Measurements from ENCODE around the gene VENTX.
A peak's percentile ranks its signal among the peaks of the same experiment; 100 is the strongest.

VENTX gene

DNA sequence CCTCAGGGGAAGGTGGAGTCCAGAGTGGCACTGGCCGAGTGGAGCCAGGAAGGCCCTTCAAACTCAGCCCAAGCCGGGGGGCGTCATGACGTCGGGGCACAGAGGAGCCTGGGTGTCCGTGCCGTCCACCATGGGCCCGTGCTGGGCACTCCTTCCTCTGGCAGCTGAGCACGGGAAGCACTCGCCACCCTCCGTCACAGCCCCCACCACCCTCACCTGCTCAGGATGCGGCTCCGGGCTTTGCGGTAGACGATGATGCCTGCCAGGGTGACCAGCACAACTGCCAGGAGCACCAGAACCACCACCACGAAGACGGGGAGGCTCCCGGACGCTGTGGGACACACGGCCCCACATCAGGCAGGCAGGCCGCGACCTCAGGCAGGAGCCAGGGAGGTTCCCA, 30.9 kb downstream of the VENTX start:
- Mint-ChIP-seq H3K27me3 (no peaks in the 10 kb centered on the region), H3K4me1 (peaks cover 15% of the 10 kb centered on the region), H3K27ac (no peak overlapping the region), H3K36me3 (peaks cover 9% of the 10 kb centered on the region), H3K9me3 (no peaks in the 10 kb centered on the region), H3K4me3 (no peak overlapping the region)
- DNase-seq (ENCODE audit: low spot score in 2 of 2) (no peak), ATAC-seq (ENCODE audit: low read depth) (no peak)

DNA sequence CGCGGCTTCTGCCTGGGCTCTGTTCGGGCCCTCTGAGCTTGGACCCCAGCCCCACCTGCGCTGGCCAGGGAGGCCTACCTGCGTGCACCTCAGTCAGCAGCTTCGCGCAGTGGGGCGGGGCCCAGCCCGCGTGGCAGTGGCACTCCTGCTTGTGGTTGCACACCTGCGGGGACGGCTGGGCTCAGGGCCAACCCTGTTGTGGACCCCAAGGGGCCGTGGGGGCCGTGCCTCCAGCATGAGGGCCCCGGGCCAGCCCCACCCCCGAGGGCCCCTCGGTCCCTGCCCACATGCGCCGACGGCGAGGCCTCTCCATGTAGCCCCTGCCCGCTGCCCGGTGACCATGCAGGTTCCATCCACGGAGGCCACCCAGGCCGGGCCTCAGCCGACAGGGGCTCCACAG, 31.7 kb downstream of the VENTX start:
- H3K4me1 Mint-ChIP-seq = peaks cover 9% of the 10 kb centered on the region
- no peaks in the 10 kb centered on the region for H3K9me3 Mint-ChIP-seq
- no peaks in the 10 kb centered on the region for H3K27me3 Mint-ChIP-seq
- DNase-seq (ENCODE audit: low spot score in 2 of 2) (no peak), ATAC-seq (ENCODE audit: low read depth) (no peak)
- no peak overlapping the region for H3K4me3 Mint-ChIP-seq
- no peak overlapping the region for H3K27ac Mint-ChIP-seq
- H3K36me3 Mint-ChIP-seq = peaks cover 8% of the 10 kb centered on the region

DNA sequence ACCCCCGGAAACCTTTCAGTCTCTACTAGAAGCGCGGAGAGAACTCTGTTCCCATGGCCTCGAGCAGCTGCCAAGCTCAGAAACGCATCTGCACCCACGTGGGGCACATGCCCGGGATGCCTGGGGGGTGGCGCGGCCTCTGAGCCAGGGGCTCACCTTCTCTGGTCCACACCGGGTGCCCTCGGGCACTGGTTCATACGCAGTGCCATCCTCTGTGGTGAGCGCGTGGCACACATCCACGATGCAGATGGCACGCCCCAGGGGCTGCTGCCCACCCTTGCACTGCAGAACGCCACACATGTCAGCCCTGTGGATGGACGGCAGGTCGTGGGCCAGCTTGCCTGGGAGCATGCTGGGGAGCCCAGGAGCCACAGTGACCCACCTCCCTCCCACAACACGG, 32.5 kb downstream of the VENTX start:
- H3K36me3 Mint-ChIP-seq = peaks cover 6% of the 10 kb centered on the region
- H3K27me3 Mint-ChIP-seq = no peaks in the 10 kb centered on the region
- H3K27ac Mint-ChIP-seq = no peak overlapping the region

DNA sequence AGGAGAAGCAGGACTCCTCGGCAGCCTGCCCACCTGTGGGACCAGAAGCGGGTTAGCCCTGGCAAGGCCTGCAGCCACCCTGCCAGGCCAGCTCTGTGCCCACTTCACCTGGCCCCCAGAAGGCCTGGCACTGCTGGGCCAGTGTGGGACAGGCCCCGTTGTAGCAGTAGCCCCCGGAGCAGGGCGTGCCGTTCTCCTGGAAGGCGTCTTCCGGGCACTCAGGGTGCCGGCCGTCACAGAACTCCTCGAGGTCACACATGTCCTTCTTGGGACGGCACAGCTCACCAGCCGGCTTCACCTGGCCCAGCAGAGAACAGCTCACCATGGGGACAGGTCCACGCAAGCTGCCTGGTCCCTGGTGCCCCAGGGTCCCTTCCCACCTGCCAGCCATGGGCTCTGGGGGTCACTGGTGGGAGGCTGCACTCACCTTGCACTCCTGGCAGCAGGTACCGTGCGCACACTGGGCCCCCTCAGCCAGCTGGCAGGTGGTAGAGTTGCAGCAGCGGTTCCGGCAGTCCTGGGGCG, 33.2 kb downstream of the VENTX start:
- H3K4me1 Mint-ChIP-seq = no peaks in the 10 kb centered on the region
- no peak overlapping the region for H3K27ac Mint-ChIP-seq
- no peak overlapping the region for H3K4me3 Mint-ChIP-seq
- DNase-seq (ENCODE audit: low spot score in 2 of 2) (no peak), ATAC-seq (ENCODE audit: low read depth) (no peak)
- H3K36me3 Mint-ChIP-seq = peaks cover 6% of the 10 kb centered on the region
- H3K9me3 Mint-ChIP-seq = no peaks in the 10 kb centered on the region
- H3K27me3 Mint-ChIP-seq = no peaks in the 10 kb centered on the region

More for the DNA sequence above, 32.5 kb downstream of the VENTX start:
- DNase-seq (ENCODE audit: low spot score in 2 of 2) (no peak), ATAC-seq (ENCODE audit: low read depth) (no peak)
- no peaks in the 10 kb centered on the region for H3K9me3 Mint-ChIP-seq
- H3K4me3 Mint-ChIP-seq = no peak overlapping the region
- peaks cover 2% of the 10 kb centered on the region for H3K4me1 Mint-ChIP-seq

DNA sequence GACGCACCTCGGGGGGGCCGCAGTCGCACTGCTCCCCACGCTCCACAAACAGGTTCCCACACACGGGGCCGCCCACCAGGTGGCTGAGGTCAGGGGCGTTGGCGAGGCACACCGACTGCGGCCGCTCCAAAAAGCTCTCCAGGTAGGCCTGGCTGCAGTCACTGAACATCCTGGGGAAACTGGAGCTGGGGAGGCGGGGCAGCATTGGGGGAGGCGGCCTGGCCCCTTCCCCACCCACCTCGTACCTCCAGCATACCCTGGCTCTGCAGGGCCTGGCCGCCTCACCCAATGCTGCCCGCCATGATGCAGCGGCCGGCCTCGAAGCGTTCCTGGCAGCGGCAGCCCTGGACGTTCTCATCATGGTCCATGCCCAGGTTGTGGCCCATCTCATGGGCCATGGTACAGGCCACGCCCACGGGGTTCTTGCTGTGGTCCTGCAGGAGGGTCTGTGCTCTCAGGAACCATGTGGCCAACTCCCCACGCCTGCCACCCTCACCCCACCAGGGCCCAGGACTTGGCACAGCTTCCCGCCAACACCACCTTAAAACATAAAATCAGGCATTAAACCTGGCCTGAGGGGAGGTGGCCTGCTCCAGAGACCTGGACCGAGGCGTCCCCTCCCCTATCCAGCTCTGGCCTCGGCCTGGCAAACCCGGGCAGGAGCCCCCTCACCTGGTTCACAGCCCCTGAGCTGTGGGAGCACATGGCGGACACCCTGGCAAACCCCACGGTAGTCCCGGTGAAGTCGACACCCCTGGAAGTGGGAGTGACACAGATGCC, 34.1 kb downstream of the VENTX start:
- no peak for DNase-seq (ENCODE audit: low spot score in 2 of 2)
- Mint-ChIP-seq H3K9me3 (no peaks in the 10 kb centered on the region), H3K4me3 (no peak overlapping the region), H3K4me1 (no peaks in the 10 kb centered on the region), H3K27me3 (no peaks in the 10 kb centered on the region), H3K36me3 (peaks cover 6% of the 10 kb centered on the region), H3K27ac (peak overlapping the region; percentile 31)
- ATAC-seq (ENCODE audit: low read depth) = no peak

DNA sequence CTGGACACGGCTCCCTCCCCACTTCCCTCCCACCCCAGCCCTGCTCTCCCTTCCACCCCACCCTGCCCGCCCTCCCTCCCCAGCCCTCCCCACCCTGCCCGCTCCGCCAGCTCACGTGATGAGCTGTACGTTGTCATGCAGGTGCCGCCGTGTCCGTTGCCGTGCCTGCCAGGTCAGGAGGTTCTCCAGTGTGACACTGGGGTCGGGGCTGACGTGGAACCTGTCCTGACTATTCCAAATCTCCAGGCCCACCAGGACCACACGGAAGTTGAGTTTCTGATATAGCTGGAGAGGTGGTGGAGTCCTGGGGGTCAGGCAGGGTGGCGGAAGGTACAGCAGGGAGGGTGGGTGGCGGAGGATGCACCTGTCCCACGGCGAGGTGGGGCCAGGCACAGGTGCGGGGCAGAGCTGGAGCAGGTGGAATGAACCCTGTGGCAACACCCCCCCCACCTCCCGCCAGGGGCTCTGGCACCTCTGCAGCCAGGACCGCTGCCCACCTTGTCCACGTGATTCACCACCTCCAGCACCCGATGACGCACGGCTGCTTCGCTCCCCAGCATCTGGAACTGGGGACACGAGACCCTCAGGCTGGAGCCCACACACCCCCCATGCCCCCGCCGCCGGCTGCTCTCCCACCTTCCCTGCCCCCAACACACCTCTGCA, 34.8 kb downstream of the VENTX start:
- H3K36me3 Mint-ChIP-seq = peaks cover 6% of the 10 kb centered on the region
- no peaks in the 10 kb centered on the region for H3K27me3 Mint-ChIP-seq
- DNase-seq (ENCODE audit: low spot score in 2 of 2) = no peak
- no peaks in the 10 kb centered on the region for H3K9me3 Mint-ChIP-seq
- no peak overlapping the region for H3K4me3 Mint-ChIP-seq
- H3K27ac Mint-ChIP-seq = peak overlapping the region; percentile 31
- no peak for ATAC-seq (ENCODE audit: low read depth)
- H3K4me1 Mint-ChIP-seq = peaks cover under 1% of the 10 kb centered on the region

DNA sequence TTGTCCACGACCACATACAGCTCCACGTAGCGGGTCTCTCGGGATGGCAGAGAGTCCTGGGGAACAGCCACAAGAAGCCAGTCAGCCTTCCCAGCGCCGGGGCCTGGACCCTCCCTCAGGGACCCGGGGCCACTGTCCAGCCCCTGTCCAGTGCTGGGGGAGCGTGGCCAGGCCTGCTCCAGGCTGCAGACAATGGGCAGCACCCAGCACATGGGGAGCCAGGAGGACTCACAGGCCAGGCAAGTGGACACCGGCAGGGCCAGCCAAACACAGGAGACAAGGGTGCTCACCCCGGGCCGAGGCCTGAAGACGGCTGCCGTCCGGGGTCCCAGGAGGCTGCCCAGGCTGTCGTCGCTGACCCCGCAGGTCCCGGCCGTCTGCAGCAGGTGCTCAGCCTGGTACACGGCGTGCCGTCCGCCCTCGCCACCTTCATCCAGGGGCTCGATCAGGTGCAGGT, 35.3 kb downstream of the VENTX start:
- Mint-ChIP-seq H3K27me3 (no peaks in the 10 kb centered on the region), H3K4me3 (no peak overlapping the region), H3K36me3 (peaks cover 6% of the 10 kb centered on the region), H3K9me3 (no peaks in the 10 kb centered on the region), H3K4me1 (peaks cover 5% of the 10 kb centered on the region), H3K27ac (peak overlapping the region; percentile 97)
- DNase-seq (ENCODE audit: low spot score in 2 of 2) (no peak), ATAC-seq (ENCODE audit: low read depth) (no peak)

DNA sequence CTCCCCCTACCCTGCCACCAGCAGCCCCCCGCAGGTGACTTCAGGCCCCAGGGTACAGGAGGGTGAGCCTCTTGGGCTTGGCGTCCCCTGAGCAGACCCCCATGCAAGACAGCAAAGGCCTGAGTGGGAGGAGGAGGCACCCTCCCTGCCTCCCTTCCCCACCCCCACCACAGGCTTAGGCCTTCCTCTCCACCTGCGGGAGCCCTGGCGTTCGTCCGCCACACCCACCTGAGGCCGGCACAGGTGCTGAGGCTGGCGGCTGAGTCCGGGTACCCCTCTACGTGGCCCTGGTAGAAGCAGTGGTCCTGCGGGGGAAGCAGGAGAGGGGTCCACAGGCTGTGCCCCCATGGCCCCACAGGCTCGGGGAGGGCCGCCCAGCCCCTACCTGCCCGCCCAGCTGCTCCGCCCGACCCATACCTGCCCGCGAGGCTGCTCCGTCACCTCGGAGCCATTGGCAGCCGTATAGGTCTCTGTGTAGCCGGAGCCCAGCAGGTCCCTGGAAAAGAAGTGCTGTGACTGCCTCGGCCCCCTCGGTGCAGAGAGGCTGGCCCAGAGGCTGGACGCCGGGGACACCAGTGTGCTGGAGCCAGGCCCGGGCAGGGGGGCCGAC, 36.0 kb downstream of the VENTX start:
- Mint-ChIP-seq H3K4me1 (peaks cover 12% of the 10 kb centered on the region), H3K4me3 (no peak overlapping the region), H3K36me3 (peaks cover 6% of the 10 kb centered on the region), H3K27me3 (no peaks in the 10 kb centered on the region), H3K9me3 (no peaks in the 10 kb centered on the region), H3K27ac (peak overlapping the region; percentile 97)
- no peak for DNase-seq (ENCODE audit: low spot score in 2 of 2)
- no peak for ATAC-seq (ENCODE audit: low read depth)

DNA sequence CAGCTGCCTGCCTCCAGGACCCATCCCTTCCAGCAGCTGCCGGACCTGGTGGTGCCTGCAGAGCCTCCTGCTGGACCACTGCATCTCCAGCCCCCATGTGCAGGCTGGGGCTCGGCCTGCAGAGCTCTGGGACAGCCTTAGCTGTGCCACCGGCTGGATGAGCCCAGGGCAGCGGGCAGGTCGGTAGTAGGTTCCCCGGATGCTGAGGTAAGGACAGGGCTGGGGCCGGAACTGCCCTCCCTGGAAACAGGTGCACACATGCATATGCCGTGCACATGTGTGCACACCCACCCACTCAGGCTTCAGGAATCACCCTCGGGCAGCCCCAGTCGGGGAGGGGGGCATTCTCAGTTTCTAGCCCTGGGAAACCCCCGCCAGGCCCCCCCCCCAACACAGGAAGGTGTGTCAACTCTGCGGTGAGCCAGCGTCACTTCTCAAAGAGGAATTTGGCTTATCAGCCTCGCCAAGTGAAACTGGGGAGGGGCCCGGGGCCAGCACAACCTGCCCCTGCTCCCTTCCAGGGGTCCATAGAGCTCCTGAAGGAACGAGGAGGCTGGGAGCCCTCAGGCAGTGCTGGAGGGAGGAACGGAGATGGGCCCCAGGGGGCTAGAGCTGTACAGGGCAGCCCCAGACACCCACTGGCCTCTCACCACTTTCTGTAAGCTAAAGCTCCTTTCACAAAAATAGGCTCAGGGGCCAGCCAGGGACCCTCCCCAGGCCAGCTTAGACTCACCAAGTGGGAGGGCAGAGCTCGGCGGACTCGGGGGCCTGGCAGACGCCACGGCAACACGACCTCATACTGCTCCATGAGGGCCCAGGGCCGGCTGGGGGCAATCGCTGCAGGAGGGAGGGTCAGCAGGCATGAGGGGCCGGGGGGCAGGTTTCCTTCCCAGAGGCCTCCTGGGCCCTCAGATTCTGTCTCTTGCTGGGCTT, 37.4 kb downstream of the VENTX start:
- peak overlapping the region; percentile 97 for H3K27ac Mint-ChIP-seq
- H3K4me1 Mint-ChIP-seq = peaks cover 21% of the 10 kb centered on the region
- peak overlapping the region; percentile 90 for H3K4me3 Mint-ChIP-seq
- H3K27me3 Mint-ChIP-seq = no peaks in the 10 kb centered on the region
- H3K9me3 Mint-ChIP-seq = no peaks in the 10 kb centered on the region
- DNase-seq (ENCODE audit: low spot score in 2 of 2) (peak; percentile 73 to 75), ATAC-seq (ENCODE audit: low read depth) (peak; percentile 68)
- peaks cover 6% of the 10 kb centered on the region for H3K36me3 Mint-ChIP-seq

DNA sequence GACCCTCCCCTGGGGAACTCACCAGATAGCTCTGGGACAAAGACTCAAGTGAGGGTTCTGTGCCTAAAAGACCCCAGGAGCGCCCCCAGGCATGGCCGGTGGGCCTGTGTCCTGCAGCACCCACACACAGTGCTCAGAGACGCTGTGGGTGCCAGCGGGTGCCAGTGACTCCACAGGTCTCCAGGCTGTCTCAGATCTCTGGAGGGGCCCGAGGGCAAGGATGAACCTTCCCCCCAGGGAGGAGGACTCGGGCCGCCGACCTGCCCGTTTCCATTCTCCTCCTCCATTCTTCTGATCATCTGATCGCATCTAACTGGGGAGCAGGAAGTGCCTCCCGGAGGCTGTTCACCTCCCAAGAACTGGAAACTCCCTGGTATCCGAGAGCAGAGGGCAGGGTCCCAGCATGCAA, 38.0 kb downstream of the VENTX start:
- DNase-seq (ENCODE audit: low spot score in 2 of 2) (peak in 1 of 2 donors; percentile 63), ATAC-seq (ENCODE audit: low read depth) (peak; percentile 40)
- Mint-ChIP-seq H3K27me3 (no peaks in the 10 kb centered on the region), H3K9me3 (no peaks in the 10 kb centered on the region), H3K27ac (peak overlapping the region; percentile 97), H3K36me3 (peaks cover 10% of the 10 kb centered on the region), H3K4me1 (peaks cover 23% of the 10 kb centered on the region), H3K4me3 (peak overlapping the region; percentile 90)

DNA sequence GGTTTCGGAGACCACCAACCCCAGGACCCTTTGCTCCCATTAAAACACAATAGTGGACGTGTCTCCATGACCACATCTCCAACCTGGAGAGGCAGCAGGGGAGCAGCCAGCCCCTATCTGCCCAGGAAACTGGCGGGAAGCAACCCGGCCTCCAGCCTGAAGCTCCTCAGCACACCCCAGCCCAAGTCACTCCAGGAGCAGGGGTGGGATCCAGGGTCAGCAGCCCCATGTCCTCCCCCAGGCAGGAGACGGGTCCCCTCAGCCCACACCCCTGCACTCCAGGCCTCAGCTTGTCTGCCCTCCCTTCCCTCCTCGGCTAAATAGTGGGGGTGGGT, 38.4 kb downstream of the VENTX start:
- no peak for DNase-seq (ENCODE audit: low spot score in 2 of 2)

DNA sequence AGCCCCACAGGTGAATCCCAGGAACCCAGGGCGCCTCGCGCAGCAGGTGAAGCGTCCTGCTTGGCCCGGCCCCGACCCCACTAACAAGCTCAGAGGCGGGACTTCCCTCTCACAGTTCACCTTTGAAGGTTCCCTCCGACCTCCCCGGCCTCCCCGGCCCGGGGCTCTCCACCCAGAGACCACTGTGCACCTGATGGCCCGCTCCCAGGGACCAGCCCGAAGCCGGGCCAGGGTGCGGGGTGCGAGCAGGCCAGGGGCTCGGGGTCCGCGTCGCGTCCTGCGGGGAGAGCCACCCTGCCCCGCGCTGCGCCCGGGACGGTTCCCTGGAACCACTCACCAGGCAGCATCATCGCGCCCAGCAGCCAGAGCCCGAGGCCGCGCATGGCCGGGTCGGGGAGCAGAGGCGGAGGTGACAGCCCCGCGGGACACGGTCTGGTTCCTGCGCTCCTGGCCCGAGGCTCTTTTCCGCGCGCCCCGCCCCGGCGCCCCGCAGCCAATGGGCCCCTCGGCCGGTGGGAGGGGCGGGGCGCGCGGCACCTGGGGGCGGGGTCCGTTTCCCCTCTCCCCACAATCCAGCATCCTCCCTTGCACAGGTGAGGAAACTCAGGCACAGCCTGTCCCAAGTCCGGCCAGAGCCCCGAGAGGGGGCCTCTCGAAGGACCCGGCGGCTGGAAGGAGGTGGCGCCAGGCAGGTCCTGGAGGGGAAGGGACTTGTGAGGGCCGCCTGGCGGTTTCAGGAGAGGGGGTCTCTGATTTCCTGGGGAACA, 39.0 kb downstream of the VENTX start, which contains the start of gene ADAM8:
ADAM8 (minus strand) TSS at position 434 of the 767 bp plus-strand sequence; CDS start at position 383, 51 bp downstream.
- DNase-seq (ENCODE audit: low spot score in 2 of 2) = peak; percentile 70 to 76
- ATAC-seq (ENCODE audit: low read depth) = peak; percentile 53
- no peaks in the 10 kb centered on the region for H3K9me3 Mint-ChIP-seq

More for the DNA sequence above, 38.4 kb downstream of the VENTX start:
- H3K27ac Mint-ChIP-seq = peak overlapping the region; percentile 97
- peaks cover 10% of the 10 kb centered on the region for H3K36me3 Mint-ChIP-seq
- no peaks in the 10 kb centered on the region for H3K9me3 Mint-ChIP-seq
- peak overlapping the region; percentile 90 for H3K4me3 Mint-ChIP-seq
- H3K4me1 Mint-ChIP-seq = peaks cover 23% of the 10 kb centered on the region
- H3K27me3 Mint-ChIP-seq = no peaks in the 10 kb centered on the region
- no peak for ATAC-seq (ENCODE audit: low read depth)

More for the DNA sequence above, 39.0 kb downstream of the VENTX start, which contains the start of gene ADAM8:
- peaks cover 11% of the 10 kb centered on the region for H3K36me3 Mint-ChIP-seq
- peaks cover 23% of the 10 kb centered on the region for H3K4me1 Mint-ChIP-seq
- no peaks in the 10 kb centered on the region for H3K27me3 Mint-ChIP-seq
- H3K27ac Mint-ChIP-seq = peak within 1 kb of the TSS; percentile 97
- peak within 1 kb of the TSS; percentile 90 for H3K4me3 Mint-ChIP-seq
